Upper lobe of right lung (tissue), 1 donor: Measurements from ENCODE around the gene ZC3H12A. TPM values are rescaled to one million over a fixed set of nuclear protein-coding genes. Genes with fewer than 3 reads are reported as not detected.
A peak's percentile ranks its signal among the peaks of the same experiment; 100 is the strongest.

Experiments
- ATAC-seq: fragments of 200-7000 bp; cut with Tn5 transposase; one replicate; pipeline ENCODE4 v1.9.1; 2020; ENCODE audit warnings: mild to moderate bottlenecking, moderate library complexity
- DNase-seq: peaks from one replicate; pipeline ENCODE4 v3.0.0-alpha.2; 2020
- H3K27ac ChIP-seq: fragments of 200-600 bp; one replicate; pipeline ENCODE4 v1.8.0; 2022
- H3K27me3 ChIP-seq: fragments of 200-600 bp; one replicate; pipeline ENCODE4 v1.8.0; 2022; ENCODE audit warnings: mild to moderate bottlenecking
- H3K36me3 ChIP-seq: fragments of 200-600 bp; one replicate; pipeline ENCODE4 v1.8.0; 2022
- H3K4me1 ChIP-seq: fragments of 200-600 bp; one replicate; pipeline ENCODE4 v1.8.0; 2022
- H3K4me3 ChIP-seq: fragments of 200-600 bp; one replicate; pipeline ENCODE4 v1.8.0; 2022; ENCODE audit warnings: mild to moderate bottlenecking
- H3K9me3 ChIP-seq: fragments of 200-600 bp; one replicate; pipeline ENCODE4 v1.8.0; 2022
- intact Hi-C: fragments of 100-400 bp; cut with DNase I; formaldehyde crosslinking; loops from one replicate; pipeline ENCODE4 v1.11.0; 2022
- total RNA-seq: library from RNA; stranded (reverse); fragmentation: NEBNext Ultra II Directional; extraction: Animal tissue kit (Norgen Biotek cat#: 25700); gene quantifications from one replicate; pipeline ENCODE4 v1.2.1, GENCODE V29; 2021
- TF ChIP-seq, protein P1 (sequence below): fragments of 200-600 bp; IDR thresholded peaks from one replicate; pipeline ENCODE4 v1.8.0; 2022; ENCODE audit warnings: antibody characterized with exemption
- donor health status: DM: no; HTN: yes; CAD: no; lungs with severe emphysema.

Gene ZC3H12A
- total RNA-seq, 1 donor from 2014 or later = 22.9 TPM

DNA sequence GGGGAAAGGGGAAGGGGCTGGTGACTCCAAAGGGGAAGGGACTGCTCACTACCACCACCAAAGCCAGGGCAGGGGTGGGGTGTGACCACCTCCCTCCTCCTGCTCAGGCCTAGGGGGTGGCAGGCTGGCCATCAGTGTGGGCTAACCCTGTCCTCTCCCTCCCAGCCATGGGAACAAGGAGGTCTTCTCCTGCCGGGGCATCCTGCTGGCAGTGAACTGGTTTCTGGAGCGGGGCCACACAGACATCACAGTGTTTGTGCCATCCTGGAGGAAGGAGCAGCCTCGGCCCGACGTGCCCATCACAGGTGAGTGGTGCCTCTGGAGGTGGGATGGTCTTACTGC lies 5.7 kb downstream of the ZC3H12A start:
- peak overlapping the region; percentile 91 for H3K27ac ChIP-seq
- TF ChIP-seq, protein P1, sequence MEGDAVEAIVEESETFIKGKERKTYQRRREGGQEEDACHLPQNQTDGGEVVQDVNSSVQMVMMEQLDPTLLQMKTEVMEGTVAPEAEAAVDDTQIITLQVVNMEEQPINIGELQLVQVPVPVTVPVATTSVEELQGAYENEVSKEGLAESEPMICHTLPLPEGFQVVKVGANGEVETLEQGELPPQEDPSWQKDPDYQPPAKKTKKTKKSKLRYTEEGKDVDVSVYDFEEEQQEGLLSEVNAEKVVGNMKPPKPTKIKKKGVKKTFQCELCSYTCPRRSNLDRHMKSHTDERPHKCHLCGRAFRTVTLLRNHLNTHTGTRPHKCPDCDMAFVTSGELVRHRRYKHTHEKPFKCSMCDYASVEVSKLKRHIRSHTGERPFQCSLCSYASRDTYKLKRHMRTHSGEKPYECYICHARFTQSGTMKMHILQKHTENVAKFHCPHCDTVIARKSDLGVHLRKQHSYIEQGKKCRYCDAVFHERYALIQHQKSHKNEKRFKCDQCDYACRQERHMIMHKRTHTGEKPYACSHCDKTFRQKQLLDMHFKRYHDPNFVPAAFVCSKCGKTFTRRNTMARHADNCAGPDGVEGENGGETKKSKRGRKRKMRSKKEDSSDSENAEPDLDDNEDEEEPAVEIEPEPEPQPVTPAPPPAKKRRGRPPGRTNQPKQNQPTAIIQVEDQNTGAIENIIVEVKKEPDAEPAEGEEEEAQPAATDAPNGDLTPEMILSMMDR = no peak
- H3K9me3 ChIP-seq = no peaks in the 10 kb centered on the region
- H3K36me3 ChIP-seq = peaks cover 58% of the 10 kb centered on the region
- peaks cover 81% of the 10 kb centered on the region for H3K4me1 ChIP-seq
- peak overlapping the region; percentile 86 for H3K4me3 ChIP-seq
- intact Hi-C loops = no loop called here
- H3K27me3 ChIP-seq = no peaks in the 10 kb centered on the region
- ATAC-seq = no peak
- DNase-seq = no peak

DNA sequence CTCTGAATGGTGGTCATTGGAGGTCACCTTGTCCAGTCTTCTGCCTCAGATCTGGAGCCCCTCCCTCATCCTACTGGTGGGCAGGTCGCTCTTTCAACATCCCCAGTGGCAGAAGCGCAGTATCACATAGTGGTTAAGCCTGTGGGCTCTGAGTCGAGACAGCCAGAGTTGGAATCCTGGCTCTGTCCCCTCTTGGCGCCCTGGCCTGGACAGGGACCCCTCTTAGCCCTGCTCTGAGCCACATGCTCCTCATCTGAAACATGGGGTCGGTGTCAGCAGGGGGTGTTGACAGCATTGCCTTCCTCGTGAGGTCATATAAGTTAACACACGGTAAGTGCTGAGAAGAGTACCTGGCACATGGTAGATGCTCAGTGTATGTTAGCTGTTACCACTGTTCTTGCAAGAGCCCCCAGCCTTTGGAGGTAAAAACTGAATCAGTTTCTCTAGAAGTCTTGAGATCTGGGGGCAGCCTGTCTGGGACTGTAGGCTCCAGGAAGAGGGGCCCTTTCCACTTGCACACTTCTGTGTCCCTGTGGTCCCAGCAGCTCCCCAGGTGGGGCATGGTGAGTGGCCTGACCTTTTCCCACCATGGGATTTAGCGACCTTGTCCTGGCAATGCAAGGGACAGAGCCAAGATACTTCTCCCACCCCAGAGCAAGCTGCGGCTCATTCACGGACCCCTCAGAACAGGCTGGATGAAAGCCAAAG lies 6.4 kb downstream of the ZC3H12A start:
- Histone ChIP-seq H3K4me3 (no peak overlapping the region), H3K4me1 (peaks cover 81% of the 10 kb centered on the region), H3K27me3 (no peaks in the 10 kb centered on the region), H3K27ac (peak overlapping the region; percentile 91), H3K36me3 (peaks cover 56% of the 10 kb centered on the region), H3K9me3 (no peaks in the 10 kb centered on the region)
- TF ChIP-seq, protein P1 = no peak
- DNase-seq (no peak), ATAC-seq (no peak)
- intact Hi-C loops = no loop called here

DNA sequence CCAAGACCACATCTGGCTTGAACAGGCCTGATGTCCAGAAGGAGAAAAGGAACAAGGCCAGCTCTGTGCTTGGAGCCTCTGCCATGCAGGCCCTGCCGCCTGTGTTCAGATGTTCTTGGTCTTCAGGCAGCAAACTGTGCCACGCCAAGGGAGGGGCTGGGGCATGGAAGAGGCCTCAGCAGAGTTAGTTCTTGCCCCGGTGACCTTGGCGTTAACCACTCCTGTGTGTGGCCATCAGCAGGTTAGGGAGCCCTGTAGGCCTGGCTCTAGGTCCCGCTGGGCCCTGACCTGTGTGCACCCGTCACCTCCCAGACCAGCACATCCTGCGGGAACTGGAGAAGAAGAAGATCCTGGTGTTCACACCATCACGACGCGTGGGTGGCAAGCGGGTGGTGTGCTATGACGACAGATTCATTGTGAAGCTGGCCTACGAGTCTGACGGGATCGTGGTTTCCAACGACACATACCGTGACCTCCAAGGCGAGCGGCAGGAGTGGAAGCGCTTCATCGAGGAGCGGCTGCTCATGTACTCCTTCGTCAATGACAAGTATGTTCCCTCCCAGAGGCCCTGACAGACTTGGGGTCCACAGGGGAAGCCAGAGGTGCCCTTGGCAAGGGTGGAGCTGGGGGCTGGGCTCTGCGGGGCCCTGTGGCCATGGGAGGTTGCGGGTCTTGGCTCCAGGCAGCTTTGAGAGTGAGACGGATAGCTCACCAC lies 7.1 kb downstream of the ZC3H12A start:
- DNase-seq = peak; percentile 70
- intact Hi-C loops = no loop called here
- ATAC-seq = no peak
- no peak overlapping the region for H3K4me3 ChIP-seq
- TF ChIP-seq, protein P1 = no peak
- no peaks in the 10 kb centered on the region for H3K27me3 ChIP-seq
- H3K9me3 ChIP-seq = no peaks in the 10 kb centered on the region
- H3K36me3 ChIP-seq = peaks cover 52% of the 10 kb centered on the region
- peak overlapping the region; percentile 91 for H3K27ac ChIP-seq
- peaks cover 81% of the 10 kb centered on the region for H3K4me1 ChIP-seq

DNA sequence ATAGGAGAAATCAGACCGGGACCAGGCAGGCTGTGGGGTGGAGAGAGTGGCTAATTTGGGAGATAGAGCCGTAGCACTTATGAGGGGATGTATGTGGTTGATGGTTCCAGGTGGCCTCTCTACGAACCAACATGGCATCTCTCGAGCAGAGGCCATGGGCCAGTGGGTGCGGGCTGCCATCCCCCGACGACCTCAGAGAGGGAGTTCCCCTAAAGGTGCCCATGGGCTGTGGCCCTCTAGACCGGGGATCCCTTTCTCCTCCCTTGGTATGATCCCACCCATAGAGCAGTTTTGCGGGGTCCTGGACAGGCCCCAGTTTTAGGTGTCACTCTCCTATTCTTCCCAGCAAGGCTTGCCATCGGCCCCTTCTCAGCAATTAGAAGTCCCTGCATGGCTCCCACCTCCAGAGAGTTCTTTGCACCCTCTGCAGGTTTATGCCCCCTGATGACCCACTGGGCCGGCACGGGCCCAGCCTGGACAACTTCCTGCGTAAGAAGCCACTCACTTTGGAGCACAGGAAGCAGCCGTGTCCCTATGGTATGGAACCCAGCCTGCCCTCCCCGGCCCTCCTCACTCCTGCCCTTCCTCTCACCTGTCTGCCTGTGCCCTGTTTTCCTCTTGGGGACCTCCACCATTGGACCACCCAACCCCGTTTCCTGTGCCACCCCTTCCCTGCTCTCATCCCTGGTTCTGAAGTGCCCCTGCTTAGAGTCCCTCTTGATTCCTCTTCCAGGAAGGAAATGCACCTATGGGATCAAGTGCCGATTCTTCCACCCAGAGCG lies 7.8 kb downstream of the ZC3H12A start:
- DNase-seq (no peak), ATAC-seq (no peak)
- Histone ChIP-seq H3K4me1 (peaks cover 81% of the 10 kb centered on the region), H3K27me3 (no peaks in the 10 kb centered on the region), H3K9me3 (no peaks in the 10 kb centered on the region), H3K27ac (peak overlapping the region; percentile 17), H3K36me3 (peaks cover 52% of the 10 kb centered on the region), H3K4me3 (no peak overlapping the region)
- TF ChIP-seq, protein P1 = no peak
- intact Hi-C loops = no loop called here

DNA sequence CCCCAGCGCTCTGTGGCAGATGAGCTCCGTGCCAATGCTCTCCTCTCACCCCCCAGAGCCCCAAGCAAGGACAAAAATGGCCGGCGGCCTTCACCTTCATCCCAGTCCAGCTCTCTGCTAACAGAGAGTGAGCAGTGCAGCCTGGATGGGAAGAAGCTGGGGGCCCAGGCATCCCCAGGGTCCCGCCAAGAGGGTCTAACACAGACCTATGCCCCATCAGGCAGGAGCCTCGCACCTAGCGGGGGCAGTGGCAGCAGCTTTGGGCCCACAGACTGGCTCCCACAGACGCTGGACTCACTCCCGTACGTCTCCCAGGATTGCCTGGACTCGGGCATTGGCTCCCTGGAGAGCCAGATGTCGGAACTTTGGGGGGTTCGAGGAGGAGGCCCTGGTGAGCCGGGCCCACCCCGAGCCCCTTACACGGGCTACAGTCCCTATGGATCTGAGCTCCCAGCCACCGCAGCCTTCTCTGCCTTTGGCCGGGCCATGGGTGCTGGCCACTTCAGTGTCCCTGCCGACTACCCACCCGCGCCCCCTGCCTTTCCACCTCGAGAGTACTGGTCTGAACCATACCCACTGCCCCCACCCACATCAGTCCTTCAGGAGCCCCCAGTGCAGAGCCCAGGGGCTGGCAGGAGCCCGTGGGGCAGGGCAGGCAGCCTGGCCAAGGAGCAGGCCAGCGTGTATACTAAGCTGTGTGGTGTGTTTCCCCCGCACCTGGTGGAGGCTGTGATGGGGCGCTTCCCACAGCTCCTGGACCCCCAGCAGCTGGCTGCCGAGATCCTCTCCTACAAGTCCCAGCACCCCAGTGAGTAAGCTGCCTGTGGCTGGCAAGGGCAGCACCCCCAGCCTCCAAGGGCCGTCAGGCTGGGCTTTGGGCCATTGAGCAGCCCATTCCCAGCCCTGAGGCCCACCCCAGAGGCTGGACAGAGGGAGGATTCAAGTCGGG lies 8.7 kb downstream of the ZC3H12A start:
- DNase-seq (peak; percentile 64), ATAC-seq (no peak)
- intact Hi-C loops = no loop called here
- H3K9me3 ChIP-seq = no peaks in the 10 kb centered on the region
- H3K36me3 ChIP-seq = peaks cover 46% of the 10 kb centered on the region
- peaks cover 80% of the 10 kb centered on the region for H3K4me1 ChIP-seq
- no peaks in the 10 kb centered on the region for H3K27me3 ChIP-seq
- peak overlapping the region; percentile 76 for H3K27ac ChIP-seq
- H3K4me3 ChIP-seq = no peak overlapping the region
- TF ChIP-seq, protein P1 = no peak
